Caco-2 (cell line): ENCODE data around the gene FAT1. TPM values are rescaled to one million over a fixed set of nuclear protein-coding genes. Genes with fewer than 3 reads are reported as not detected.

Source experiments
- BruUV-seq: library from RNA; stranded (reverse); fragments of 400-500 nt; replicated peaks from 2 replicates; lab custom pipeline; 2021; lab: Mats Ljungman, UMichigan
- CTCF ChIA-PET: fragments of 300-600 bp; sonication (Branson Sonifier 250); formaldehyde crosslinking; loops from one replicate; lab custom pipeline; 2022; ENCODE audit warnings: antibody characterized with exemption; lab: Charles Lee
- POLR2A ChIA-PET: fragments of 300-600 bp; sonication (Branson Sonifier 250); formaldehyde crosslinking; loops from one replicate; lab custom pipeline; 2022; ENCODE audit warnings: antibody characterized with exemption; lab: Charles Lee
- DNase-seq, 2 experiments: peaks; one replicate each; pipeline versions ENCODE4 v3.0.0 to v3.0.0-alpha.2; 2020 to 2022
- H3K27me3 ChIP-seq: replicated peaks from 2 replicates; pipeline ENCODE4 v1.6.0; 2011; ENCODE audit warnings: low read length; ENCODE audit not compliant: control insufficient read depth, insufficient read depth
- H3K36me3 ChIP-seq: 2 replicates; pipeline ENCODE4 v1.5.1; 2011; ENCODE audit warnings: low read length; ENCODE audit not compliant: control insufficient read depth, insufficient read depth
- H3K4me1 ChIP-seq: fragments of 250-450 bp; sonication (Bioruptor Pico); 2 replicates; pipeline ENCODE4 v1.5.1; 2020; ENCODE audit warnings: mild to moderate bottlenecking
- H3K4me3 ChIP-seq: 2 replicates; pipeline ENCODE4 v1.5.1; 2011; ENCODE audit warnings: low read depth, mild to moderate bottlenecking, control low read depth, low read length
- H3K9me3 ChIP-seq: fragments of 250-450 bp; sonication (Bioruptor Pico); 2 replicates; pipeline ENCODE4 v1.5.1; 2020; ENCODE audit warnings: mild to moderate bottlenecking, moderate library complexity
- H3K27ac Mint-ChIP-seq: one replicate; pipeline ENCODE4 v1.8.0; 2022; ENCODE audit warnings: mixed read lengths; ENCODE audit not compliant: unreplicated experiment
- H3K27me3 Mint-ChIP-seq: one replicate; pipeline ENCODE4 v1.8.0; 2022; ENCODE audit warnings: mixed read lengths; ENCODE audit not compliant: insufficient read depth, unreplicated experiment
- H3K36me3 Mint-ChIP-seq: one replicate; pipeline ENCODE4 v1.8.0; 2022; ENCODE audit warnings: mild to moderate bottlenecking, mixed read lengths; ENCODE audit not compliant: insufficient read depth, unreplicated experiment
- H3K4me1 Mint-ChIP-seq: one replicate; pipeline ENCODE4 v1.8.0; 2022; ENCODE audit warnings: low read depth, mixed read lengths; ENCODE audit not compliant: unreplicated experiment
- H3K4me3 Mint-ChIP-seq: one replicate; pipeline ENCODE4 v1.8.0; 2022; ENCODE audit warnings: mild to moderate bottlenecking, moderate library complexity, mixed read lengths; ENCODE audit not compliant: unreplicated experiment
- H3K9me3 Mint-ChIP-seq: one replicate; pipeline ENCODE4 v1.8.0; 2022; ENCODE audit warnings: mixed read lengths; ENCODE audit not compliant: unreplicated experiment
- CTCF ChIP-seq, 2 experiments: fragments of 200-600 bp in 1 of 2; IDR thresholded peaks; 1 replicate in 1 of 2; 2 replicates in 1 of 2; pipeline versions ENCODE4 v1.5.1 to v1.8.0; 2011 to 2022; ENCODE audit warnings: antibody characterized with exemption in 1 of 2, control low read depth in 1 of 2, inconsistent platforms in 1 of 2, low read depth in 1 of 2, low read length in 1 of 2, mild to moderate bottlenecking in 1 of 2, moderate library complexity in 1 of 2; ENCODE audit not compliant: insufficient read depth in 1 of 2, severe bottlenecking in 1 of 2, unreplicated experiment in 1 of 2
- intact Hi-C: fragments of 100-400 bp; cut with micrococcal nuclease; formaldehyde crosslinking; loops from one replicate; pipeline ENCODE4 v1.10.0; 2022; ENCODE audit not compliant: unreplicated experiment
- total RNA-seq: library from RNA; stranded (reverse); gene quantifications from 2 replicates; pipeline ENCODE4 v1.2.3, GENCODE V29; 2022

FAT1 gene
- total RNA-seq, 1 experiment from 2014 or later = 135 TPM

GRCh38 chr4:186557486-186557885, 166.2 kb downstream of the FAT1 start:
- no peak for TF ChIP-seq CTCF (IDR thresholded peaks at IDR 0.05; ENCODE audit: insufficient read depth in 1 of 2, low read depth in 1 of 2, low read length in 1 of 2, severe bottlenecking in 1 of 2, unreplicated experiment in 1 of 2)
- H3K4me1 ChIP-seq = no peaks in the 10 kb centered on the region
- Mint-ChIP-seq H3K27ac (no peak overlapping the region), H3K9me3 (no peaks in the 10 kb centered on the region), H3K4me1 (no peaks in the 10 kb centered on the region), H3K36me3 (no peaks in the 10 kb centered on the region), H3K4me3 (no peak overlapping the region), H3K27me3 (peaks cover 19% of the 10 kb centered on the region)
- no peaks in the 10 kb centered on the region for H3K9me3 ChIP-seq
- no peak for DNase-seq
- POLR2A ChIA-PET = no interaction called here
- H3K4me3 ChIP-seq = no peak overlapping the region
- no TSS peak for BruUV-seq
- no peaks in the 10 kb centered on the region; the same call in 1 of the 2 replicates for H3K27me3 ChIP-seq
- CTCF ChIA-PET = no interaction called here
- no peaks in the 10 kb centered on the region for H3K36me3 ChIP-seq
- intact Hi-C loops = no loop called here

GRCh38 chr4:186557061-186557460, 166.6 kb downstream of the FAT1 start:
- Mint-ChIP-seq H3K27me3 (peaks cover 19% of the 10 kb centered on the region), H3K4me3 (no peak overlapping the region), H3K4me1 (no peaks in the 10 kb centered on the region), H3K27ac (no peak overlapping the region), H3K36me3 (no peaks in the 10 kb centered on the region), H3K9me3 (no peaks in the 10 kb centered on the region)
- intact Hi-C loops = no loop called here
- BruUV-seq = no TSS peak
- POLR2A ChIA-PET = no interaction called here
- no peaks in the 10 kb centered on the region for H3K9me3 ChIP-seq
- no peaks in the 10 kb centered on the region; the same call in 1 of the 2 replicates for H3K27me3 ChIP-seq
- TF ChIP-seq CTCF (IDR thresholded peaks at IDR 0.05; ENCODE audit: insufficient read depth in 1 of 2, low read depth in 1 of 2, low read length in 1 of 2, severe bottlenecking in 1 of 2, unreplicated experiment in 1 of 2) = no peak
- CTCF ChIA-PET = no interaction called here
- H3K4me3 ChIP-seq = no peak overlapping the region
- no peaks in the 10 kb centered on the region for H3K36me3 ChIP-seq
- no peak for DNase-seq
- no peaks in the 10 kb centered on the region for H3K4me1 ChIP-seq

GRCh38 chr4:186554914-186555827, 168.5 kb downstream of the FAT1 start, which contains the start of gene MTNR1A:
TSS of gene MTNR1A (minus strand) at chr4:186555567. CDS start at chr4:186555365, 202 bp downstream.
- no TSS peak for BruUV-seq
- H3K9me3 ChIP-seq = no peaks in the 10 kb centered on the region
- intact Hi-C loops = loop anchor here (1.0 kb wide), 1 partner anchor 82 kb away; no protein-coding TSS in a partner anchor
- no peaks in the 10 kb centered on the region for H3K4me1 ChIP-seq
- Mint-ChIP-seq H3K9me3 (no peaks in the 10 kb centered on the region), H3K27me3 (peaks cover 28% of the 10 kb centered on the region), H3K4me3 (peak within 1 kb of the TSS; percentile 72), H3K4me1 (no peaks in the 10 kb centered on the region), H3K27ac (no peak within 1 kb of the TSS), H3K36me3 (no peaks in the 10 kb centered on the region)
- peak within 1 kb of the TSS; percentile 35 for H3K4me3 ChIP-seq
- TF ChIP-seq CTCF (IDR thresholded peaks at IDR 0.05; ENCODE audit: insufficient read depth in 1 of 2, low read depth in 1 of 2, low read length in 1 of 2, severe bottlenecking in 1 of 2, unreplicated experiment in 1 of 2) = peak; percentile 19 to 27
- no peaks in the 10 kb centered on the region for H3K36me3 ChIP-seq
- CTCF ChIA-PET = no interaction called here
- POLR2A ChIA-PET = no interaction called here
- DNase-seq = peak in 1 of 2 experiments; percentile 47
- H3K27me3 ChIP-seq = no peaks in the 10 kb centered on the region; the same call in 1 of the 2 replicates
